Measurements from ENCODE around the gene GLE1.

GLE1 gene

DNA sequence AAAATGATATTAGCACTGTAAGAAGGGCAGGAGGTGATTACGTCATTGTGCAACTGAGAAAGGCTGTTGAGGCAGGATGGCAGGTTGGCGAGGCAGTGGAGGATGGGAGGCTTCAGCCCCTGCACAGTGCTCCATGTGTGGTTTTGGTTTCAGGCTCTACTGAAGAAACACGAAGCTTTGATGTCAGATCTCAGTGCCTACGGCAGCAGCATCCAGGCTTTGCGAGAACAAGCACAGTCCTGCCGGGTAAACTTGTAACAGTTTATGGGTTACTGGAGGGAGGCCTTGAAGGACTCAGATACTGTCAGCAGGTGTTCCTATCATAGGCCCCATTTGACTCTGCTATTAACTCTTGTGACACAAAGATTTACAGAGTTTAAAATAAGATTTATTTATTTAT, 82.9 kb downstream of the GLE1 start:
- 79 to 80% methylated on average over 6 of the region's 6 CpGs for WGBS, 2 experiments
- Histone ChIP-seq H3K9me3 (ENCODE audit: control insufficient read depth, low read length) (no peaks in the 10 kb centered on the region), H3K27me3 (ENCODE audit: control insufficient read depth, insufficient read depth, low read length, poor library complexity, severe bottlenecking) (no peaks in the 10 kb centered on the region), H3K36me3 (ENCODE audit: control insufficient read depth, insufficient read depth, low read length) (peaks cover 84% of the 10 kb centered on the region), H3K4me1 (ENCODE audit: control insufficient read depth, insufficient read depth, low read length) (no peaks in the 10 kb centered on the region), H3K4me3 (ENCODE audit: insufficient read depth, low read depth, low read length) (no peak overlapping the region), H3K27ac (ENCODE audit: insufficient read depth, low read depth, low read length, poor library complexity, severe bottlenecking) (no peak overlapping the region)

DNA sequence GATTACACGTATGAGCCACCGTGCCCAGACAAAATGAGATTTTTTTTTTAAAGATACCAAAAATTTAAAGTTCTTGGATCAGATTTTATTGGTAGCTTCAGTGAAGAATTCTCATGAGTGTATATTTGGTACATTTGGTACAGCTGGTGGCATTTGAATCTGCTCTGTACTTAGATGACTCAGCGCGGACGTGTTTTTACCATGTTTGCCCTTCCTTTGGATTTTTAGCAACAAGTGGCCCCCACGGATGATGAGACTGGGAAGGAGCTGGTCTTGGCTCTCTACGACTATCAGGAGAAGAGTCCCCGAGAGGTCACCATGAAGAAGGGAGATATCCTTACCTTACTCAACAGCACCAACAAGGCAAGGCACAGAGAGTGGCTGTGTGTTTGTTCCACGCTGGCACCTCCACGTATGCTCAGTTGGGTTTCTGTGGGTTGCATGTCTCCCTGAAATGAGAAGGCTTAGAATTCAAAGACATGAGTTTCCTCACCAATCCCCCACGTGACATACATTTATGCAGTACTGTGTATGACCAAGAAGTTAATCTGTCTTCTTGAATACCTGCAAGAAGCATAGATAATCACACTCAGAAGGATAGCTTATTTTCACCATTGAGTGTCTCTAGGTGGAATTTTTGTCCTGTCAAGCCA, 84.2 kb downstream of the GLE1 start:
- Histone ChIP-seq H3K4me3 (ENCODE audit: insufficient read depth, low read depth, low read length) (no peak overlapping the region), H3K36me3 (ENCODE audit: control insufficient read depth, insufficient read depth, low read length) (peaks cover 82% of the 10 kb centered on the region), H3K9me3 (ENCODE audit: control insufficient read depth, low read length) (no peaks in the 10 kb centered on the region), H3K27ac (ENCODE audit: insufficient read depth, low read depth, low read length, poor library complexity, severe bottlenecking) (no peak overlapping the region), H3K27me3 (ENCODE audit: control insufficient read depth, insufficient read depth, low read length, poor library complexity, severe bottlenecking) (no peaks in the 10 kb centered on the region), H3K4me1 (ENCODE audit: control insufficient read depth, insufficient read depth, low read length) (no peaks in the 10 kb centered on the region)
- 90 to 92% methylated on average over 11 of the region's 11 CpGs for WGBS, 2 experiments

All from ectodermal cell (in vitro differentiated cells).